IMR-90 (cell line): ENCODE results near the gene MRPL41. TPM values are rescaled to one million over a fixed set of nuclear protein-coding genes. Genes with fewer than 3 reads are reported as not detected.

ENCODE experiments used
- ATAC-seq: fragments of 200-7000 bp; cut with Tn5 transposase; 2 replicates; pipeline ENCODE4 v1.9.1; 2020; ENCODE audit warnings: low read depth, mild to moderate bottlenecking, moderate library complexity
- BruUV-seq: library from RNA; stranded (reverse); fragments of 400-500 nt; replicated peaks from 2 replicates; lab custom pipeline; 2021; lab: Mats Ljungman, UMichigan
- CTCF ChIA-PET: fragments of 300-600 bp; formaldehyde crosslinking; extraction: SDS; loops from one replicate; lab custom pipeline; 2021; ENCODE audit warnings: antibody characterized with exemption; lab: Yijun Ruan, JAX
- POLR2A ChIA-PET: fragments of 300-600 bp; sonication (Branson Sonifier 250); formaldehyde crosslinking; loops from one replicate; lab custom pipeline; 2022; ENCODE audit warnings: antibody characterized with exemption; ENCODE audit not compliant: unreplicated experiment; lab: Charles Lee
- DNase-seq: peaks from one replicate; pipeline ENCODE4 v3.0.0; 2013
- H2AFZ ChIP-seq: replicated peaks from 2 replicates; pipeline ENCODE3; 2013; ENCODE audit warnings: low read length, mild to moderate bottlenecking; ENCODE audit not compliant: poor library complexity
- H2AK5ac ChIP-seq: 2 replicates; pipeline ENCODE4 v1.6.1; 2013; ENCODE audit warnings: low read depth, low read length, inconsistent platforms
- H2AK9ac ChIP-seq: replicated peaks from 2 replicates; pipeline ENCODE3; 2013; ENCODE audit warnings: mild to moderate bottlenecking, low read depth, low read length, moderate library complexity; ENCODE audit not compliant: poor library complexity
- H2BK120ac ChIP-seq: 2 replicates; pipeline ENCODE4 v1.6.1; 2013; ENCODE audit warnings: low read depth, low read length, inconsistent platforms
- H2BK15ac ChIP-seq: 3 replicates; pipeline ENCODE4 v1.6.1; 2013; ENCODE audit warnings: low read depth, low read length, inconsistent platforms
- H2BK20ac ChIP-seq: 2 replicates; pipeline ENCODE4 v1.6.1; 2013; ENCODE audit warnings: low read depth, mild to moderate bottlenecking, inconsistent platforms, low read length, moderate library complexity
- H2BK5ac ChIP-seq: 2 replicates; pipeline ENCODE4 v1.6.1; 2013; ENCODE audit warnings: mild to moderate bottlenecking, low read depth, low read length, inconsistent platforms; ENCODE audit not compliant: poor library complexity, severe bottlenecking
- H3K14ac ChIP-seq: replicated peaks from 2 replicates; pipeline ENCODE4 v1.6.1; 2013; ENCODE audit warnings: low read depth, low read length, inconsistent platforms
- H3K18ac ChIP-seq: 2 replicates; pipeline ENCODE4 v1.6.1; 2013; ENCODE audit warnings: low read depth, low read length, control low read depth
- H3K23ac ChIP-seq: 2 replicates; pipeline ENCODE4 v1.6.1; 2013; ENCODE audit warnings: low read depth, low read length, inconsistent platforms
- H3K27ac ChIP-seq: 2 replicates; pipeline ENCODE4 v1.5.1; 2013; ENCODE audit warnings: mild to moderate bottlenecking, control low read depth, low read length; ENCODE audit not compliant: insufficient read depth
- H3K27me3 ChIP-seq: 2 replicates; pipeline ENCODE4 v1.6.1; 2013; ENCODE audit warnings: low read length; ENCODE audit not compliant: control insufficient read depth, insufficient read depth
- H3K36me3 ChIP-seq: 2 replicates; pipeline ENCODE4 v1.6.1; 2013; ENCODE audit warnings: low read length, mixed read lengths; ENCODE audit not compliant: control insufficient read depth, insufficient read depth
- H3K4ac ChIP-seq: 2 replicates; pipeline ENCODE4 v1.6.1; 2013; ENCODE audit warnings: low read depth, low read length, inconsistent platforms
- H3K4me1 ChIP-seq: 2 replicates; pipeline ENCODE4 v1.6.1; 2013; ENCODE audit warnings: low read length, mixed read lengths; ENCODE audit not compliant: control insufficient read depth, insufficient read depth
- H3K4me2 ChIP-seq: 2 replicates; pipeline ENCODE4 v1.6.1; 2013; ENCODE audit warnings: low read depth, mild to moderate bottlenecking, control low read depth, low read length, moderate library complexity
- H3K4me3 ChIP-seq: 2 replicates; pipeline ENCODE4 v1.5.1; 2013; ENCODE audit warnings: low read depth, mild to moderate bottlenecking, control low read depth, low read length, moderate library complexity; ENCODE audit not compliant: insufficient read depth
- H3K56ac ChIP-seq: 2 replicates; pipeline ENCODE4 v1.6.1; 2013; ENCODE audit warnings: low read length, inconsistent platforms; ENCODE audit not compliant: insufficient read depth; ENCODE audit errors: extremely low read depth
- H3K79me1 ChIP-seq, 2 experiments: 2 replicates each; pipeline ENCODE4 v1.6.1; 2013; ENCODE audit warnings: low read length in 2 of 2, inconsistent platforms in 1 of 2, low read depth in 1 of 2
- H3K9ac ChIP-seq: 2 replicates; pipeline ENCODE4 v1.6.1; 2013; ENCODE audit warnings: low read depth, low read length, control low read depth
- H3K9me1 ChIP-seq: 2 replicates; pipeline ENCODE4 v1.6.1; 2013; ENCODE audit warnings: low read length, inconsistent platforms; ENCODE audit not compliant: insufficient read depth
- H3K9me3 ChIP-seq: 2 replicates; pipeline ENCODE4 v1.6.1; 2013; ENCODE audit warnings: low read length; ENCODE audit not compliant: control insufficient read depth, insufficient read depth
- H4K20me1 ChIP-seq: 2 replicates; pipeline ENCODE4 v1.6.1; 2013; ENCODE audit warnings: low read length, inconsistent platforms; ENCODE audit not compliant: insufficient read depth
- H4K5ac ChIP-seq: 2 replicates; pipeline ENCODE4 v1.6.1; 2013; ENCODE audit warnings: mild to moderate bottlenecking, low read depth, low read length, control low read depth
- H4K8ac ChIP-seq, 2 experiments: 2 replicates each; pipeline ENCODE4 v1.6.1; 2013; ENCODE audit warnings: low read depth in 2 of 2, low read length in 2 of 2, control low read depth in 1 of 2, inconsistent platforms in 1 of 2
- H4K91ac ChIP-seq: 2 replicates; pipeline ENCODE4 v1.6.1; 2013; ENCODE audit warnings: low read depth, low read length, inconsistent platforms; ENCODE audit not compliant: insufficient read depth
- BHLHE40 ChIP-seq: fragments of 150-350 bp; IDR thresholded peaks from 2 replicates; pipeline ENCODE4 v1.6.1; 2016; ENCODE audit warnings: mild to moderate bottlenecking, low read depth, low read length
- CEBPB ChIP-seq: IDR thresholded peaks from 2 replicates; pipeline ENCODE4 v1.6.1; 2012; ENCODE audit warnings: low read depth, low read length, improper control_type of control experiment
- CHD1 ChIP-seq: IDR thresholded peaks from 2 replicates; pipeline ENCODE4 v1.6.1; 2012; ENCODE audit warnings: low read depth, low read length, improper control_type of control experiment
- CTCF ChIP-seq: conservative IDR thresholded peaks from 2 replicates; pipeline ENCODE4 v1.5.1; 2012; ENCODE audit warnings: mild to moderate bottlenecking, low read depth, low read length, improper control_type of control experiment
- FOS ChIP-seq: fragments of 150-350 bp; IDR thresholded peaks from 2 replicates; pipeline ENCODE4 v1.6.1; 2016; ENCODE audit warnings: low read depth, low read length
- MAFK ChIP-seq: IDR thresholded peaks from 2 replicates; pipeline ENCODE4 v1.6.1; 2012; ENCODE audit warnings: low read depth, low read length, improper control_type of control experiment
- MAZ ChIP-seq: IDR thresholded peaks from 2 replicates; pipeline ENCODE4 v1.6.1; 2012; ENCODE audit warnings: low read depth, mild to moderate bottlenecking, low read length, improper control_type of control experiment, moderate library complexity, borderline replicate concordance
- MXI1 ChIP-seq: IDR thresholded peaks from 2 replicates; pipeline ENCODE4 v1.6.1; 2012; ENCODE audit warnings: low read depth, mild to moderate bottlenecking, low read length, moderate library complexity, borderline replicate concordance
- NFE2L2 ChIP-seq: fragments of 150-350 bp; IDR thresholded peaks from 2 replicates; pipeline ENCODE4 v1.6.1; 2016; ENCODE audit warnings: low read depth, mild to moderate bottlenecking, low read length
- POLR2A ChIP-seq: IDR thresholded peaks from 2 replicates; pipeline ENCODE4 v1.6.1; 2012; ENCODE audit warnings: mild to moderate bottlenecking, low read depth, low read length
- RAD21 ChIP-seq: IDR thresholded peaks from 2 replicates; pipeline ENCODE4 v1.6.1; 2012; ENCODE audit warnings: low read length, improper control_type of control experiment
- RCOR1 ChIP-seq: IDR thresholded peaks from 2 replicates; pipeline ENCODE4 v1.6.1; 2012; ENCODE audit warnings: mild to moderate bottlenecking, low read length, improper control_type of control experiment; ENCODE audit not compliant: insufficient replicate concordance
- RFX5 ChIP-seq: IDR thresholded peaks from 2 replicates; pipeline ENCODE4 v1.8.0; 2012; ENCODE audit warnings: low read depth, mild to moderate bottlenecking, low read length, moderate library complexity
- SMC3 ChIP-seq: fragments of 150-350 bp; IDR thresholded peaks from 2 replicates; pipeline ENCODE4 v1.6.1; 2016; ENCODE audit warnings: low read depth, mild to moderate bottlenecking, antibody characterized with exemption, low read length, moderate library complexity
- WGBS, 2 experiments: methylation state at CpG; one replicate each; pipeline versions ENCODE4 v1.1.5 to v1.1.7; 2013; ENCODE audit warnings: missing lambda C conversion rate in 2 of 2; ENCODE audit not compliant: insufficient read length in 1 of 2; ENCODE audit errors: extremely low coverage in 2 of 2; 5-methylcytosine and 5-hydroxymethylcytosine counted together
- dilution Hi-C: fragments of 300-500 bp; cut with HindIII; formaldehyde crosslinking; loops from one replicate; pipeline ENCODE4 v1.14.3; 2018; ENCODE audit warnings: low sequenced_read_pairs; ENCODE audit not compliant: unreplicated experiment
- in situ Hi-C: fragments of 300-500 bp; cut with MboI; formaldehyde crosslinking; loops from 3 replicates; pipeline ENCODE4 v1.14.3; 2019; ENCODE audit warnings: low sequenced_read_pairs, inconsistent platforms, mixed read lengths
- intact Hi-C: fragments of 100-400 bp; cut with micrococcal nuclease; formaldehyde crosslinking; loops from 2 replicates; pipeline ENCODE4 v1.10.0; 2022
- polyA plus RNA-seq, 3 experiments: library from polyadenylated mRNA; depleted of rRNA; stranded (reverse); fragments of >200 nt; gene quantifications; 2 replicates each; pipeline ENCODE4 v1.2.3, GENCODE V29; 2012; ENCODE audit warnings: low replicate concordance in 1 of 3
- total RNA-seq: library from RNA; depleted of rRNA; stranded (reverse); fragments of >200 nt; gene quantifications from 2 replicates; pipeline ENCODE4 v1.2.3, GENCODE V29; 2012
- TF ChIP-seq, protein P1 (sequence below): fragments of 150-350 bp; IDR thresholded peaks from 2 replicates; pipeline ENCODE4 v1.6.1; 2016; ENCODE audit warnings: low read depth, mild to moderate bottlenecking, low read length, moderate library complexity, borderline replicate concordance

MRPL41 gene
- total and polyA plus RNA-seq, 2 of the 4 experiments (the other 2 are of a cell fraction) = 15.6 to 38.9 TPM

GRCh38 chr9:137580209-137580953 lies 28.7 kb downstream of the MRPL41 start:
- Histone ChIP-seq H2BK15ac (no peak overlapping the region), H3K36me3 (peaks cover 29% of the 10 kb centered on the region), H3K4ac (no peak overlapping the region), H4K91ac (no peak overlapping the region), H3K4me2 (no peak overlapping the region), H3K9me1 (peaks cover 15% of the 10 kb centered on the region; the same call in 1 of the 2 replicates), H3K14ac (no peak overlapping the region), H4K8ac (no peak overlapping the region), H3K23ac (no peak overlapping the region), H2AFZ (no peak overlapping the region), H3K18ac (no peak overlapping the region), H2AK5ac (no peak overlapping the region), H2BK5ac (no peak overlapping the region), H3K9ac (no peak overlapping the region), H3K27me3 (no peaks in the 10 kb centered on the region), H3K4me3 (no peak overlapping the region), H2BK20ac (no peak overlapping the region), H4K5ac (no peak overlapping the region), H3K56ac (no peak overlapping the region), H3K79me1 (peaks cover 21 to 45% of the 10 kb centered on the region in 2 experiments), H3K9me3 (no peaks in the 10 kb centered on the region), H4K20me1 (peaks cover 22% of the 10 kb centered on the region), H2BK120ac (no peak overlapping the region), H2AK9ac (peak overlapping the region; percentile 63), H3K27ac (no peak overlapping the region), H3K4me1 (peaks cover 6% of the 10 kb centered on the region)
- no TSS peak for BruUV-seq
- in situ Hi-C loops = no loop called here
- TF ChIP-seq MAZ (no peak), CHD1 (no peak), BHLHE40 (no peak), NFE2L2 (no peak), SMC3 (no peak), RAD21 (no peak), CEBPB (no peak), POLR2A (no peak), MAFK (no peak), MXI1 (no peak), FOS (no peak), CTCF (no peak), RCOR1 (no peak), RFX5 (no peak)
- TF ChIP-seq, protein P1, sequence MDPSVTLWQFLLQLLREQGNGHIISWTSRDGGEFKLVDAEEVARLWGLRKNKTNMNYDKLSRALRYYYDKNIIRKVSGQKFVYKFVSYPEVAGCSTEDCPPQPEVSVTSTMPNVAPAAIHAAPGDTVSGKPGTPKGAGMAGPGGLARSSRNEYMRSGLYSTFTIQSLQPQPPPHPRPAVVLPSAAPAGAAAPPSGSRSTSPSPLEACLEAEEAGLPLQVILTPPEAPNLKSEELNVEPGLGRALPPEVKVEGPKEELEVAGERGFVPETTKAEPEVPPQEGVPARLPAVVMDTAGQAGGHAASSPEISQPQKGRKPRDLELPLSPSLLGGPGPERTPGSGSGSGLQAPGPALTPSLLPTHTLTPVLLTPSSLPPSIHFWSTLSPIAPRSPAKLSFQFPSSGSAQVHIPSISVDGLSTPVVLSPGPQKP = no peak
- ChIA-PET CTCF (no interaction called here), POLR2A (no interaction called here)
- intact Hi-C loops = no loop called here
- DNase-seq (no peak), ATAC-seq (no peak)
- dilution Hi-C loops = no loop called here
- WGBS, 2 experiments = 95% methylated on average over 7 of the region's 23 CpGs; no CpG with 5 or more reads in 1 of the 2 experiments
